ENCODE results near the gene SEMA4F. TPM values are rescaled to one million over a fixed set of nuclear protein-coding genes. Genes with fewer than 3 reads are reported as not detected.

SEMA4F gene
- total and polyA plus RNA-seq, 2 experiments from 2014 or later: 6.8 to 7.4 TPM

GRCh38 chr2:74639550-74639949 is 14.5 kb upstream of the SEMA4F start:
- TF ChIP-seq CTCF (IDR thresholded peaks at IDR 0.05; ENCODE audit: poor library complexity) (no peak), EZH2phosphoT487 (IDR thresholded peaks at IDR 0.05; ENCODE audit: low read depth, severe bottlenecking, unreplicated experiment) (no peak), EZH2 (IDR thresholded peaks at IDR 0.05; ENCODE audit: borderline replicate concordance) (no peak)
- Histone ChIP-seq H3K27me3 (no peaks in the 10 kb centered on the region), H3K4me2 (no peak overlapping the region), H3K4me1 (ENCODE audit: insufficient read depth) (peaks cover 6% of the 10 kb centered on the region), H2AFZ (peak overlapping the region; percentile 4), H3K36me3 (replicated peaks; ENCODE audit: insufficient read depth, low read depth) (no peaks in the 10 kb centered on the region), H3K27ac (no peak overlapping the region), H3K9me3 (ENCODE audit: low read depth) (no peaks in the 10 kb centered on the region), H3K4me3 (no peak overlapping the region), H4K20me1 (ENCODE audit: insufficient read depth, poor library complexity, severe bottlenecking) (no peaks in the 10 kb centered on the region), H3K79me2 (no peaks in the 10 kb centered on the region), H3K9me2 (replicated peaks; ENCODE audit: insufficient read depth) (no peaks in the 10 kb centered on the region)
- DNase-seq (ENCODE audit: low spot score): no peak
- WGBS (ENCODE audit: low lambda C conversion rate, missing lambda C conversion rate): 91% methylated on average over 2 of the region's 2 CpGs

GRCh38 chr2:74645344-74645743 is 8.7 kb upstream of the SEMA4F start:
- Histone ChIP-seq H3K9me2 (replicated peaks; ENCODE audit: insufficient read depth) (no peaks in the 10 kb centered on the region), H3K36me3 (replicated peaks; ENCODE audit: insufficient read depth, low read depth) (no peaks in the 10 kb centered on the region), H3K4me3 (no peak overlapping the region), H3K9me3 (ENCODE audit: low read depth) (no peaks in the 10 kb centered on the region), H3K79me2 (no peaks in the 10 kb centered on the region), H3K4me1 (ENCODE audit: insufficient read depth) (no peaks in the 10 kb centered on the region), H2AFZ (no peak overlapping the region), H4K20me1 (ENCODE audit: insufficient read depth, poor library complexity, severe bottlenecking) (no peaks in the 10 kb centered on the region), H3K4me2 (no peak overlapping the region), H3K27me3 (no peaks in the 10 kb centered on the region), H3K27ac (no peak overlapping the region)
- TF ChIP-seq EZH2 (IDR thresholded peaks at IDR 0.05; ENCODE audit: borderline replicate concordance): no peak
- no peak for TF ChIP-seq CTCF (IDR thresholded peaks at IDR 0.05; ENCODE audit: poor library complexity)
- WGBS (ENCODE audit: low lambda C conversion rate, missing lambda C conversion rate): 85% methylated on average over 4 of the region's 4 CpGs
- DNase-seq (ENCODE audit: low spot score): no peak

- no peak overlapping the region for H3K27ac ChIP-seq
- no peaks in the 10 kb centered on the region for H3K36me3 ChIP-seq (replicated peaks; ENCODE audit: insufficient read depth, low read depth)
- no peak for DNase-seq (ENCODE audit: low spot score)
- no peaks in the 10 kb centered on the region for H3K9me2 ChIP-seq (replicated peaks; ENCODE audit: insufficient read depth)
- H3K79me2 ChIP-seq: no peaks in the 10 kb centered on the region
- no peak overlapping the region for H3K4me2 ChIP-seq
- no peaks in the 10 kb centered on the region for H3K4me1 ChIP-seq (ENCODE audit: insufficient read depth)
- H3K9me3 ChIP-seq (ENCODE audit: low read depth): no peaks in the 10 kb centered on the region
- 89% methylated on average over 2 of the region's 2 CpGs for WGBS (ENCODE audit: low lambda C conversion rate, missing lambda C conversion rate)
- no peaks in the 10 kb centered on the region for H3K27me3 ChIP-seq
- no peak for TF ChIP-seq EZH2 (IDR thresholded peaks at IDR 0.05; ENCODE audit: borderline replicate concordance)
- H4K20me1 ChIP-seq (ENCODE audit: insufficient read depth, poor library complexity, severe bottlenecking): no peaks in the 10 kb centered on the region
- no peak overlapping the region for H3K4me3 ChIP-seq
- H2AFZ ChIP-seq: no peak overlapping the region
Measured at GRCh38 chr2:74646201-74646600, 7.8 kb upstream of the SEMA4F start.

GRCh38 chr2:74646834-74647482 is 7.1 kb upstream of the SEMA4F start:
- no peak for TF ChIP-seq EZH2 (IDR thresholded peaks at IDR 0.05; ENCODE audit: borderline replicate concordance)
- no peak for TF ChIP-seq EZH2phosphoT487 (IDR thresholded peaks at IDR 0.05; ENCODE audit: low read depth, severe bottlenecking, unreplicated experiment)
- TF ChIP-seq CTCF (IDR thresholded peaks at IDR 0.05; ENCODE audit: poor library complexity): no peak
- no peak overlapping the region for H3K4me3 ChIP-seq
- no peaks in the 10 kb centered on the region for H3K79me2 ChIP-seq
- H3K36me3 ChIP-seq (replicated peaks; ENCODE audit: insufficient read depth, low read depth): no peaks in the 10 kb centered on the region
- H3K9me2 ChIP-seq (replicated peaks; ENCODE audit: insufficient read depth): no peaks in the 10 kb centered on the region
- H3K4me1 ChIP-seq (ENCODE audit: insufficient read depth): no peaks in the 10 kb centered on the region
- no peaks in the 10 kb centered on the region for H3K9me3 ChIP-seq (ENCODE audit: low read depth)
- no peaks in the 10 kb centered on the region for H3K27me3 ChIP-seq
- no peak overlapping the region for H2AFZ ChIP-seq
- no peak overlapping the region for H3K4me2 ChIP-seq
- 93% methylated on average over 13 of the region's 13 CpGs for WGBS (ENCODE audit: low lambda C conversion rate, missing lambda C conversion rate)
- no peak overlapping the region for H3K27ac ChIP-seq
- no peak for DNase-seq (ENCODE audit: low spot score)
- H4K20me1 ChIP-seq (ENCODE audit: insufficient read depth, poor library complexity, severe bottlenecking): no peaks in the 10 kb centered on the region
